ENCODE data around the gene PSMC3. TPM values are rescaled to one million over a fixed set of nuclear protein-coding genes. Genes with fewer than 3 reads are reported as not detected.

Gene PSMC3
- total RNA-seq, 1 donor from 2014 or later, result 130 TPM

DNA sequence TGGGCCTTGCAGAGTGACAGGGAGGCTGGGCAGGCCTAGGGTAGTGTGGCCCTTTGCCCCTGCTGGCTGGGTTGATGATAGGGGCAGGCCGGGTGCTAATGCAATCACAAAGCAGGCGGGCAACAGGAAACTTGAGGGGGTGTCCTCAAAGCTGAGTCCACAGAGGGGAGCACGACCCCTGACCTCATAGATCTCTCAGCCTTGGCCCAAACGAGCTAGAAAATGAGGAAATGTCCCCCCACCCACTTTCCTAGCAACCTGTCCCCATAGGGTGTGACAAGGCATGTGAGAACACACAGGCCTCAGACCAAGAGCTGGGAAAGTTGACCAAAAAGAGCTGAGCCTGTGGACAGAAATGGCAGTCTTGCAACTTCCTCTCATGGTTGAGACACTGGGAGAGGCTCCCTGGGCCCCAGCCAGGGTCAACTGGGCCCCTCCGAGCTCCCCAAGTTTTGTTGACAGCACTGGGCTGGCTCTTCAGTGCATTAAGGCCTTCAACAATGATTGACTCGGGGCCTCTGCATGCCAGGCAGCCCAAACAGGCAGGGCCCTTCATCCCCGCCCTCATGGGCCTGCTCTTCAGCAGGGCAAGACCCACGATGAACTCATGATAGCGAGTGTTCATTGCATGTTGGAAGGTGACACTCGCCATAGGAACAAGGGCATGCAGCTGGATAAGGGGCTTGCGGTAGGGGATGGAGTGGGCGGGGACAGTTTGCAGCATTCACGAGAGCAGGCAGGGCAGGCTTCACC, 38.1 kb downstream of the PSMC3 start:
- no peak overlapping the region for H3K4me3 ChIP-seq (ENCODE audit: insufficient read depth, low read depth, low read length)
- TF ChIP-seq, protein P1, sequence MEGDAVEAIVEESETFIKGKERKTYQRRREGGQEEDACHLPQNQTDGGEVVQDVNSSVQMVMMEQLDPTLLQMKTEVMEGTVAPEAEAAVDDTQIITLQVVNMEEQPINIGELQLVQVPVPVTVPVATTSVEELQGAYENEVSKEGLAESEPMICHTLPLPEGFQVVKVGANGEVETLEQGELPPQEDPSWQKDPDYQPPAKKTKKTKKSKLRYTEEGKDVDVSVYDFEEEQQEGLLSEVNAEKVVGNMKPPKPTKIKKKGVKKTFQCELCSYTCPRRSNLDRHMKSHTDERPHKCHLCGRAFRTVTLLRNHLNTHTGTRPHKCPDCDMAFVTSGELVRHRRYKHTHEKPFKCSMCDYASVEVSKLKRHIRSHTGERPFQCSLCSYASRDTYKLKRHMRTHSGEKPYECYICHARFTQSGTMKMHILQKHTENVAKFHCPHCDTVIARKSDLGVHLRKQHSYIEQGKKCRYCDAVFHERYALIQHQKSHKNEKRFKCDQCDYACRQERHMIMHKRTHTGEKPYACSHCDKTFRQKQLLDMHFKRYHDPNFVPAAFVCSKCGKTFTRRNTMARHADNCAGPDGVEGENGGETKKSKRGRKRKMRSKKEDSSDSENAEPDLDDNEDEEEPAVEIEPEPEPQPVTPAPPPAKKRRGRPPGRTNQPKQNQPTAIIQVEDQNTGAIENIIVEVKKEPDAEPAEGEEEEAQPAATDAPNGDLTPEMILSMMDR (IDR thresholded peaks at IDR 0.05; ENCODE audit: insufficient read depth, low read depth, low read length), result no peak
- no peak for TF ChIP-seq EZH2 (IDR thresholded peaks at IDR 0.05; ENCODE audit: insufficient read depth, low read length)
- no peaks in the 10 kb centered on the region for H3K36me3 Mint-ChIP-seq (ENCODE audit: low read depth, unreplicated experiment)
- H3K27me3 ChIP-seq (ENCODE audit: insufficient read depth, low read length), result no peaks in the 10 kb centered on the region
- H3K9ac ChIP-seq (ENCODE audit: low read length), result no peak overlapping the region
- H4K20me1 ChIP-seq (ENCODE audit: insufficient read depth, low read length), result no peaks in the 10 kb centered on the region
- H3K4me2 ChIP-seq (ENCODE audit: low read length), result no peak overlapping the region
- H3K9me3 Mint-ChIP-seq (ENCODE audit: unreplicated experiment), result no peaks in the 10 kb centered on the region
- H3K27ac Mint-ChIP-seq (ENCODE audit: unreplicated experiment), result no peak overlapping the region
- H3K9me3 ChIP-seq (ENCODE audit: insufficient read depth, low read depth, low read length), result no peaks in the 10 kb centered on the region
- H3K4me1 ChIP-seq (ENCODE audit: insufficient read depth, low read length), result no peaks in the 10 kb centered on the region
- H3K79me2 ChIP-seq (ENCODE audit: insufficient read depth, low read length), result no peaks in the 10 kb centered on the region
- no peak overlapping the region for H3K4me3 Mint-ChIP-seq (ENCODE audit: unreplicated experiment)
- H3K36me3 ChIP-seq (ENCODE audit: insufficient read depth, low read length), result no peaks in the 10 kb centered on the region
- no peak overlapping the region for H3K27ac ChIP-seq (ENCODE audit: low read depth, low read length)
- no peak for DNase-seq (ENCODE audit: low read depth)
- FAIRE-seq, result no peak
- H2AFZ ChIP-seq (ENCODE audit: low read depth, low read length), result no peak overlapping the region
- H3K4me1 Mint-ChIP-seq (ENCODE audit: low read depth, unreplicated experiment), result peaks cover 10% of the 10 kb centered on the region
- peaks cover 5% of the 10 kb centered on the region for H3K27me3 Mint-ChIP-seq (ENCODE audit: low read depth, unreplicated experiment)

DNA sequence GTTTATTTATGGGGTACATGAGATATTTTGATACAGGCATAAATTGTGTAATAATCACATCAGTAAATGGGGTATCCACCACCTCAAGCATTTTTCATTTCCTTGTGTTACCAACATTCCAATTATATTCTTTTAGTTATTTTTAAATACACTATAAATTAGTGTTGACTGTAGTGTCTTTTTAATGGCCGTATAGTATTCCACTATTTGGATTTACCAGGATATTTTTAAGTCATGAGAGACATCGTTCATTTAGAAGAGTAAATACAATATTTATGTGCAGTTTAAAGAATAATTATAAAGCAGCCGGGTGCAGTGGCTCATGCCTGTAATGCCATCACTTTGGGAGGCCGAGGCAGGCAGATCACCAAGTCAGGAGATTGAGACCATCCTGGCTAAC, 41.7 kb downstream of the PSMC3 start:
- no peak for TF ChIP-seq EZH2 (IDR thresholded peaks at IDR 0.05; ENCODE audit: insufficient read depth, low read length)
- TF ChIP-seq, protein P1 (IDR thresholded peaks at IDR 0.05; ENCODE audit: insufficient read depth, low read depth, low read length), result no peak
- Mint-ChIP-seq H3K27ac (ENCODE audit: unreplicated experiment) (no peak overlapping the region), H3K36me3 (ENCODE audit: low read depth, unreplicated experiment) (no peaks in the 10 kb centered on the region)

GRCh38 chr11:47383071-47383470, 43.2 kb downstream of the PSMC3 start:
- no peak overlapping the region for H3K27ac ChIP-seq (ENCODE audit: low read depth, low read length)
- H3K27ac Mint-ChIP-seq (ENCODE audit: unreplicated experiment), result no peak overlapping the region
- H3K36me3 ChIP-seq (ENCODE audit: insufficient read depth, low read length), result no peaks in the 10 kb centered on the region
- no peak overlapping the region for H3K4me2 ChIP-seq (ENCODE audit: low read length)
- no peaks in the 10 kb centered on the region for H3K4me1 Mint-ChIP-seq (ENCODE audit: low read depth, unreplicated experiment)
- FAIRE-seq, result no peak
- DNase-seq (ENCODE audit: low read depth), result no peak
- H3K9ac ChIP-seq (ENCODE audit: low read length), result no peak overlapping the region
- no peak overlapping the region for H3K4me3 ChIP-seq (ENCODE audit: insufficient read depth, low read depth, low read length)
- no peaks in the 10 kb centered on the region for H3K4me1 ChIP-seq (ENCODE audit: insufficient read depth, low read length)
- peaks cover 9% of the 10 kb centered on the region for H3K27me3 Mint-ChIP-seq (ENCODE audit: low read depth, unreplicated experiment)
- no peak overlapping the region for H2AFZ ChIP-seq (ENCODE audit: low read depth, low read length)
- no peaks in the 10 kb centered on the region for H4K20me1 ChIP-seq (ENCODE audit: insufficient read depth, low read length)
- no peaks in the 10 kb centered on the region for H3K9me3 ChIP-seq (ENCODE audit: insufficient read depth, low read depth, low read length)
- H3K27me3 ChIP-seq (ENCODE audit: insufficient read depth, low read length), result no peaks in the 10 kb centered on the region
- H3K79me2 ChIP-seq (ENCODE audit: insufficient read depth, low read length), result no peaks in the 10 kb centered on the region
- no peak for TF ChIP-seq EZH2 (IDR thresholded peaks at IDR 0.05; ENCODE audit: insufficient read depth, low read length)
- TF ChIP-seq, protein P1 (IDR thresholded peaks at IDR 0.05; ENCODE audit: insufficient read depth, low read depth, low read length), result no peak
- H3K36me3 Mint-ChIP-seq (ENCODE audit: low read depth, unreplicated experiment), result no peaks in the 10 kb centered on the region
- H3K9me3 Mint-ChIP-seq (ENCODE audit: unreplicated experiment), result no peaks in the 10 kb centered on the region
- H3K4me3 Mint-ChIP-seq (ENCODE audit: unreplicated experiment), result no peak overlapping the region

More for the DNA sequence above, 41.7 kb downstream of the PSMC3 start:
- H3K27me3 ChIP-seq (ENCODE audit: insufficient read depth, low read length), result no peaks in the 10 kb centered on the region
- H3K79me2 ChIP-seq (ENCODE audit: insufficient read depth, low read length), result no peaks in the 10 kb centered on the region
- H3K27ac ChIP-seq (ENCODE audit: low read depth, low read length), result no peak overlapping the region
- no peaks in the 10 kb centered on the region for H3K36me3 ChIP-seq (ENCODE audit: insufficient read depth, low read length)
- Mint-ChIP-seq H3K4me3 (ENCODE audit: unreplicated experiment) (no peak overlapping the region), H3K4me1 (ENCODE audit: low read depth, unreplicated experiment) (no peaks in the 10 kb centered on the region), H3K9me3 (ENCODE audit: unreplicated experiment) (no peaks in the 10 kb centered on the region), H3K27me3 (ENCODE audit: low read depth, unreplicated experiment) (peaks cover 9% of the 10 kb centered on the region)
- H4K20me1 ChIP-seq (ENCODE audit: insufficient read depth, low read length), result no peaks in the 10 kb centered on the region
- H3K4me2 ChIP-seq (ENCODE audit: low read length), result no peak overlapping the region
- DNase-seq (ENCODE audit: low read depth) (no peak), FAIRE-seq (no peak)
- H3K9me3 ChIP-seq (ENCODE audit: insufficient read depth, low read depth, low read length), result no peaks in the 10 kb centered on the region
- H2AFZ ChIP-seq (ENCODE audit: low read depth, low read length), result no peak overlapping the region
- no peaks in the 10 kb centered on the region for H3K4me1 ChIP-seq (ENCODE audit: insufficient read depth, low read length)
- H3K9ac ChIP-seq (ENCODE audit: low read length), result no peak overlapping the region
- no peak overlapping the region for H3K4me3 ChIP-seq (ENCODE audit: insufficient read depth, low read depth, low read length)

All from astrocyte (in vitro differentiated cells and primary cell).